ENCODE data around the gene TGM2.

- TF ChIP-seq POLR2AphosphoS5 (IDR thresholded peaks at IDR 0.05; ENCODE audit: borderline replicate concordance, low read depth, low read length) (no peak), EZH2 (IDR thresholded peaks at IDR 0.05) (no peak)
Observed at GRCh38 chr20:38151455-38151854, 13.6 kb downstream of the TGM2 start.
